ENCODE results near the gene RPL41.

The RPL41 gene

GRCh38 chr12:56101045-56101444 is 15.4 kb upstream of the RPL41 start:
- H3K4me1 ChIP-seq (ENCODE audit: control insufficient read depth in 5 of 5, insufficient read depth in 5 of 5, low read length in 5 of 5), result peaks cover 11 to 24% (median 20%) of the 10 kb centered on the region in 5 donors
- no peak overlapping the region for H3K9ac ChIP-seq (ENCODE audit: low read length in 5 of 5)
- H3K27ac ChIP-seq (ENCODE audit: low read depth, low read length), result no peak overlapping the region
- no peak overlapping the region for H3K4me3 ChIP-seq (ENCODE audit: low read depth in 1 of 5, low read length in 5 of 5)
- peaks cover 0 to 4% (median 0%) of the 10 kb centered on the region in 5 donors for H3K27me3 ChIP-seq (ENCODE audit: control insufficient read depth in 5 of 5, insufficient read depth in 4 of 5, low read length in 5 of 5)
- no peaks in the 10 kb centered on the region for H3K9me3 ChIP-seq (ENCODE audit: control insufficient read depth in 5 of 5, low read length in 5 of 5)
- no peaks in the 10 kb centered on the region for H3K36me3 ChIP-seq (ENCODE audit: control insufficient read depth in 5 of 5, insufficient read depth in 5 of 5, low read length in 5 of 5)

- Histone ChIP-seq H3K27me3 (ENCODE audit: control insufficient read depth in 5 of 5, insufficient read depth in 4 of 5, low read length in 5 of 5) (peaks cover 0 to 1% (median 0%) of the 10 kb centered on the region in 5 donors), H3K4me1 (ENCODE audit: control insufficient read depth in 5 of 5, insufficient read depth in 5 of 5, low read length in 5 of 5) (peaks cover 13 to 28% (median 22%) of the 10 kb centered on the region in 5 donors), H3K9ac (ENCODE audit: low read length in 5 of 5) (no peak overlapping the region), H3K4me3 (ENCODE audit: low read depth in 1 of 5, low read length in 5 of 5) (no peak overlapping the region), H3K9me3 (ENCODE audit: control insufficient read depth in 5 of 5, low read length in 5 of 5) (no peaks in the 10 kb centered on the region), H3K36me3 (ENCODE audit: control insufficient read depth in 5 of 5, insufficient read depth in 5 of 5, low read length in 5 of 5) (peaks cover 0 to 11% (median 10%) of the 10 kb centered on the region in 5 donors), H3K27ac (ENCODE audit: low read depth, low read length) (no peak overlapping the region)
Measured at GRCh38 chr12:56102683-56103065, 13.8 kb upstream of the RPL41 start.

- H3K4me1 ChIP-seq (ENCODE audit: control insufficient read depth in 5 of 5, insufficient read depth in 5 of 5, low read length in 5 of 5), result peaks cover 13 to 28% (median 22%) of the 10 kb centered on the region in 5 donors
- H3K27ac ChIP-seq (ENCODE audit: low read depth, low read length), result peak overlapping the region; percentile 4
- peak overlapping the region in 4 of 5 donors; percentile 48 to 95 (median 90) for H3K9ac ChIP-seq (ENCODE audit: low read length in 5 of 5)
- no peaks in the 10 kb centered on the region for H3K9me3 ChIP-seq (ENCODE audit: control insufficient read depth in 5 of 5, low read length in 5 of 5)
- H3K36me3 ChIP-seq (ENCODE audit: control insufficient read depth in 5 of 5, insufficient read depth in 5 of 5, low read length in 5 of 5), result peaks cover 2 to 16% (median 15%) of the 10 kb centered on the region in 5 donors
- H3K4me3 ChIP-seq (ENCODE audit: low read depth in 1 of 5, low read length in 5 of 5), result peak overlapping the region; percentile 74 to 96 (median 88)
- no peaks in the 10 kb centered on the region for H3K27me3 ChIP-seq (ENCODE audit: control insufficient read depth in 5 of 5, insufficient read depth in 4 of 5, low read length in 5 of 5)
Measured at GRCh38 chr12:56103066-56103711, 13.2 kb upstream of the RPL41 start.

- Histone ChIP-seq H3K36me3 (ENCODE audit: control insufficient read depth in 5 of 5, insufficient read depth in 5 of 5, low read length in 5 of 5) (peaks cover 6 to 22% (median 20%) of the 10 kb centered on the region in 5 donors), H3K4me1 (ENCODE audit: control insufficient read depth in 5 of 5, insufficient read depth in 5 of 5, low read length in 5 of 5) (peaks cover 13 to 28% (median 22%) of the 10 kb centered on the region in 5 donors), H3K27ac (ENCODE audit: low read depth, low read length) (peak overlapping the region; percentile 81), H3K4me3 (ENCODE audit: low read depth in 1 of 5, low read length in 5 of 5) (peak overlapping the region; percentile 74 to 96 (median 88)), H3K9me3 (ENCODE audit: control insufficient read depth in 5 of 5, low read length in 5 of 5) (no peaks in the 10 kb centered on the region), H3K9ac (ENCODE audit: low read length in 5 of 5) (peak overlapping the region in 4 of 5 donors; percentile 82 to 95 (median 90)), H3K27me3 (ENCODE audit: control insufficient read depth in 5 of 5, insufficient read depth in 4 of 5, low read length in 5 of 5) (no peaks in the 10 kb centered on the region)
Measured at GRCh38 chr12:56103823-56104108, 12.7 kb upstream of the RPL41 start.

GRCh38 chr12:56104109-56104814 is 12.2 kb upstream of the RPL41 start, which contains the start of gene PA2G4:
Gene PA2G4, plus strand, starts transcription at chr12:56104559. Its CDS starts 179 bp downstream, at chr12:56104738.
- H3K27ac ChIP-seq (ENCODE audit: low read depth, low read length), result peak within 1 kb of the TSS; percentile 81
- peak within 1 kb of the TSS; percentile 84 to 96 (median 88) for H3K4me3 ChIP-seq (ENCODE audit: low read depth in 1 of 5, low read length in 5 of 5)
- H3K9ac ChIP-seq (ENCODE audit: low read length in 5 of 5), result peak within 1 kb of the TSS; percentile 81 to 95 (median 94)
- H3K36me3 ChIP-seq (ENCODE audit: control insufficient read depth in 5 of 5, insufficient read depth in 5 of 5, low read length in 5 of 5), result peaks cover 6 to 26% (median 22%) of the 10 kb centered on the region in 5 donors
- peaks cover 13 to 28% (median 22%) of the 10 kb centered on the region in 5 donors for H3K4me1 ChIP-seq (ENCODE audit: control insufficient read depth in 5 of 5, insufficient read depth in 5 of 5, low read length in 5 of 5)
- no peaks in the 10 kb centered on the region for H3K9me3 ChIP-seq (ENCODE audit: control insufficient read depth in 5 of 5, low read length in 5 of 5)
- no peaks in the 10 kb centered on the region for H3K27me3 ChIP-seq (ENCODE audit: control insufficient read depth in 5 of 5, insufficient read depth in 4 of 5, low read length in 5 of 5)

- Histone ChIP-seq H3K4me3 (ENCODE audit: low read depth in 1 of 5, low read length in 5 of 5) (peak overlapping the region; percentile 78 to 96 (median 88)), H3K27me3 (ENCODE audit: control insufficient read depth in 5 of 5, insufficient read depth in 4 of 5, low read length in 5 of 5) (no peaks in the 10 kb centered on the region), H3K9ac (ENCODE audit: low read length in 5 of 5) (peak overlapping the region; percentile 81 to 95 (median 94)), H3K27ac (ENCODE audit: low read depth, low read length) (peak overlapping the region; percentile 81), H3K9me3 (ENCODE audit: control insufficient read depth in 5 of 5, low read length in 5 of 5) (no peaks in the 10 kb centered on the region), H3K36me3 (ENCODE audit: control insufficient read depth in 5 of 5, insufficient read depth in 5 of 5, low read length in 5 of 5) (peaks cover 9 to 33% (median 28%) of the 10 kb centered on the region in 5 donors), H3K4me1 (ENCODE audit: control insufficient read depth in 5 of 5, insufficient read depth in 5 of 5, low read length in 5 of 5) (peaks cover 13 to 28% (median 22%) of the 10 kb centered on the region in 5 donors)
Measured at GRCh38 chr12:56104815-56105608, 11.4 kb upstream of the RPL41 start.

GRCh38 chr12:56105609-56105902 is 10.9 kb upstream of the RPL41 start:
- Histone ChIP-seq H3K9me3 (ENCODE audit: control insufficient read depth in 5 of 5, low read length in 5 of 5) (no peaks in the 10 kb centered on the region), H3K4me3 (ENCODE audit: low read depth in 1 of 5, low read length in 5 of 5) (peak overlapping the region; percentile 78 to 96 (median 88)), H3K27ac (ENCODE audit: low read depth, low read length) (peak overlapping the region; percentile 81), H3K9ac (ENCODE audit: low read length in 5 of 5) (peak overlapping the region; percentile 81 to 95 (median 94)), H3K27me3 (ENCODE audit: control insufficient read depth in 5 of 5, insufficient read depth in 4 of 5, low read length in 5 of 5) (no peaks in the 10 kb centered on the region), H3K4me1 (ENCODE audit: control insufficient read depth in 5 of 5, insufficient read depth in 5 of 5, low read length in 5 of 5) (peaks cover 13 to 28% (median 22%) of the 10 kb centered on the region in 5 donors), H3K36me3 (ENCODE audit: control insufficient read depth in 5 of 5, insufficient read depth in 5 of 5, low read length in 5 of 5) (peaks cover 12 to 38% (median 33%) of the 10 kb centered on the region in 5 donors)

- no peak overlapping the region for H3K4me3 ChIP-seq (ENCODE audit: low read depth in 1 of 5, low read length in 5 of 5)
- H3K27ac ChIP-seq (ENCODE audit: low read depth, low read length), result no peak overlapping the region
- H3K36me3 ChIP-seq (ENCODE audit: control insufficient read depth in 5 of 5, insufficient read depth in 5 of 5, low read length in 5 of 5), result peaks cover 20 to 54% (median 49%) of the 10 kb centered on the region in 5 donors
- peaks cover 13 to 28% (median 22%) of the 10 kb centered on the region in 5 donors for H3K4me1 ChIP-seq (ENCODE audit: control insufficient read depth in 5 of 5, insufficient read depth in 5 of 5, low read length in 5 of 5)
- no peaks in the 10 kb centered on the region for H3K27me3 ChIP-seq (ENCODE audit: control insufficient read depth in 5 of 5, insufficient read depth in 4 of 5, low read length in 5 of 5)
- no peak overlapping the region for H3K9ac ChIP-seq (ENCODE audit: low read length in 5 of 5)
- H3K9me3 ChIP-seq (ENCODE audit: control insufficient read depth in 5 of 5, low read length in 5 of 5), result no peaks in the 10 kb centered on the region
Measured at GRCh38 chr12:56107242-56107641, 9.2 kb upstream of the RPL41 start.

GRCh38 chr12:56110571-56110970 is 5.9 kb upstream of the RPL41 start:
- H3K4me3 ChIP-seq (ENCODE audit: low read depth in 1 of 5, low read length in 5 of 5), result no peak overlapping the region
- no peaks in the 10 kb centered on the region for H3K9me3 ChIP-seq (ENCODE audit: control insufficient read depth in 5 of 5, low read length in 5 of 5)
- H3K4me1 ChIP-seq (ENCODE audit: control insufficient read depth in 5 of 5, insufficient read depth in 5 of 5, low read length in 5 of 5), result peaks cover 5 to 14% (median 13%) of the 10 kb centered on the region in 5 donors
- no peaks in the 10 kb centered on the region for H3K27me3 ChIP-seq (ENCODE audit: control insufficient read depth in 5 of 5, insufficient read depth in 4 of 5, low read length in 5 of 5)
- H3K9ac ChIP-seq (ENCODE audit: low read length in 5 of 5), result no peak overlapping the region
- H3K27ac ChIP-seq (ENCODE audit: low read depth, low read length), result no peak overlapping the region
- H3K36me3 ChIP-seq (ENCODE audit: control insufficient read depth in 5 of 5, insufficient read depth in 5 of 5, low read length in 5 of 5), result peaks cover 30 to 75% (median 60%) of the 10 kb centered on the region in 5 donors
